HL-60 (cell line): ENCODE data around the gene C16orf74.

Source experiments
- DNase-seq, 2 experiments: peaks; one replicate each; pipeline ENCODE4 v3.0.0-alpha.2; 2010 to 2020; ENCODE audit warnings: low read depth in 1 of 2, low spot score in 1 of 2
- H3K27ac ChIP-seq: fragments of 250-450 bp; sonication (Bioruptor Pico); replicated peaks from 2 replicates; pipeline ENCODE4 v1.5.1; 2020; ENCODE audit warnings: mild to moderate bottlenecking, moderate library complexity
- H3K27me3 ChIP-seq: fragments of 250-450 bp; sonication (Bioruptor Pico); 2 replicates; pipeline ENCODE4 v1.5.1; 2021; ENCODE audit warnings: mild to moderate bottlenecking, moderate library complexity; ENCODE audit not compliant: insufficient read depth, poor library complexity, severe bottlenecking
- H3K4me3 ChIP-seq: replicated peaks from 2 replicates; pipeline ENCODE4 v1.5.1; 2011; ENCODE audit warnings: mild to moderate bottlenecking, control low read depth, low read length; ENCODE audit not compliant: insufficient read depth
- CTCF ChIP-seq: IDR thresholded peaks from one replicate; pipeline ENCODE4 v1.5.1; 2011; ENCODE audit warnings: low read length, control low read depth, inconsistent platforms; ENCODE audit not compliant: insufficient read depth
- GABPA ChIP-seq: IDR thresholded peaks from 2 replicates; pipeline ENCODE4 v1.6.1; 2012; ENCODE audit warnings: low read depth
- POLR2AphosphoS5 ChIP-seq: IDR thresholded peaks from 2 replicates; pipeline ENCODE4 v1.6.1; 2012; ENCODE audit warnings: low read depth
- SPI1 ChIP-seq: IDR thresholded peaks from 2 replicates; pipeline ENCODE4 v1.6.1; 2012; ENCODE audit warnings: low read depth, mild to moderate bottlenecking, borderline replicate concordance
- TF ChIP-seq, protein P1 (sequence below): IDR thresholded peaks from 2 replicates; pipeline ENCODE4 v1.6.1; 2012; ENCODE audit warnings: low read depth; ENCODE audit not compliant: insufficient replicate concordance

C16orf74 gene

GRCh38 chr16:85734311-85735017, 16.4 kb downstream of the C16orf74 start:
- peak overlapping the region; percentile 94 for H3K27ac ChIP-seq
- TF ChIP-seq SPI1, result no peak
- TF ChIP-seq, protein P1, sequence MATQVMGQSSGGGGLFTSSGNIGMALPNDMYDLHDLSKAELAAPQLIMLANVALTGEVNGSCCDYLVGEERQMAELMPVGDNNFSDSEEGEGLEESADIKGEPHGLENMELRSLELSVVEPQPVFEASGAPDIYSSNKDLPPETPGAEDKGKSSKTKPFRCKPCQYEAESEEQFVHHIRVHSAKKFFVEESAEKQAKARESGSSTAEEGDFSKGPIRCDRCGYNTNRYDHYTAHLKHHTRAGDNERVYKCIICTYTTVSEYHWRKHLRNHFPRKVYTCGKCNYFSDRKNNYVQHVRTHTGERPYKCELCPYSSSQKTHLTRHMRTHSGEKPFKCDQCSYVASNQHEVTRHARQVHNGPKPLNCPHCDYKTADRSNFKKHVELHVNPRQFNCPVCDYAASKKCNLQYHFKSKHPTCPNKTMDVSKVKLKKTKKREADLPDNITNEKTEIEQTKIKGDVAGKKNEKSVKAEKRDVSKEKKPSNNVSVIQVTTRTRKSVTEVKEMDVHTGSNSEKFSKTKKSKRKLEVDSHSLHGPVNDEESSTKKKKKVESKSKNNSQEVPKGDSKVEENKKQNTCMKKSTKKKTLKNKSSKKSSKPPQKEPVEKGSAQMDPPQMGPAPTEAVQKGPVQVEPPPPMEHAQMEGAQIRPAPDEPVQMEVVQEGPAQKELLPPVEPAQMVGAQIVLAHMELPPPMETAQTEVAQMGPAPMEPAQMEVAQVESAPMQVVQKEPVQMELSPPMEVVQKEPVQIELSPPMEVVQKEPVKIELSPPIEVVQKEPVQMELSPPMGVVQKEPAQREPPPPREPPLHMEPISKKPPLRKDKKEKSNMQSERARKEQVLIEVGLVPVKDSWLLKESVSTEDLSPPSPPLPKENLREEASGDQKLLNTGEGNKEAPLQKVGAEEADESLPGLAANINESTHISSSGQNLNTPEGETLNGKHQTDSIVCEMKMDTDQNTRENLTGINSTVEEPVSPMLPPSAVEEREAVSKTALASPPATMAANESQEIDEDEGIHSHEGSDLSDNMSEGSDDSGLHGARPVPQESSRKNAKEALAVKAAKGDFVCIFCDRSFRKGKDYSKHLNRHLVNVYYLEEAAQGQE, result no peak
- no peak for TF ChIP-seq CTCF
- TF ChIP-seq GABPA, result no peak
- TF ChIP-seq POLR2AphosphoS5, result no peak
- no peaks in the 10 kb centered on the region for H3K27me3 ChIP-seq
- no peak for DNase-seq
- no peak overlapping the region for H3K4me3 ChIP-seq

DNA sequence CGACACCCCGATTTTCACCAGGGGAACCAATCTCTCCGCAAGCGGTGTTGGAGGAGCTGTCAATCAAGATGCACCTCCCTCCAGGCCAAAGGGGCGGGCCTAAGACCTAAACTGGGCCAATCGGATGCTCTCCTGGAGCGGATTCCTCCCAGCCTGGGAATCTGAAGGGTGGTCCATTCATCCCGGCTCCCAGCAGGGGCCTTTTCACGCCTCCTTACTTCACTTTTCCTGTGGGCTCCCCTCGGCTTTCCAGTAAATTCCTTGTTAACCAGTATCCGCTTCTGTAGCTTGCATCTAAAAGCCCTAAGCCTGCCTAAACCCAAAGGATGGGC, 17.1 kb downstream of the C16orf74 start:
- Histone ChIP-seq H3K4me3 (no peak overlapping the region), H3K27ac (peak overlapping the region; percentile 94), H3K27me3 (no peaks in the 10 kb centered on the region)
- TF ChIP-seq POLR2AphosphoS5, result no peak
- TF ChIP-seq GABPA, result no peak
- TF ChIP-seq SPI1, result no peak
- TF ChIP-seq, protein P1, result no peak
- TF ChIP-seq CTCF, result no peak
- DNase-seq, result peak; percentile 58 to 78

- Histone ChIP-seq H3K27me3 (no peaks in the 10 kb centered on the region), H3K27ac (peak overlapping the region; percentile 94)
- DNase-seq, result peak; percentile 76 to 84
Observed at GRCh38 chr16:85733155-85733838, 17.6 kb downstream of the C16orf74 start.

More at GRCh38 chr16:85733155-85733838, 17.6 kb downstream of the C16orf74 start:
- H3K4me3 ChIP-seq, result no peak overlapping the region
- TF ChIP-seq GABPA (no peak), CTCF (no peak), POLR2AphosphoS5 (peak; percentile 44; the same call in 1 of the 2 replicates), SPI1 (peak; percentile 59; the same call in 1 of the 2 replicates)
- TF ChIP-seq, protein P1, result peak; percentile 13
